Stimulated activated CD8-positive, alpha-beta memory T cell treated with anti-CD3 and anti-CD28 coated beads, Interleukin-15, amount 100 ng/mL, for 24 hours (primary cell): ENCODE data around the gene PADI2.

Experiments used
- DNase-seq: peaks from one replicate; pipeline ENCODE4 v3.0.0-alpha.2; 2020; ENCODE audit warnings: low read depth

PADI2 gene

GRCh38 chr1:17139637-17140036 is 20.4 kb upstream of the PADI2 start:
- DNase-seq = no peak

GRCh38 chr1:17137441-17137840 is 18.2 kb upstream of the PADI2 start:
- DNase-seq = no peak

GRCh38 chr1:17136936-17137335 is 17.7 kb upstream of the PADI2 start:
- DNase-seq = no peak

GRCh38 chr1:17136145-17136544 is 16.9 kb upstream of the PADI2 start:
- no peak for DNase-seq

- no peak for DNase-seq
Measured at GRCh38 chr1:17135530-17135929, 16.3 kb upstream of the PADI2 start.

- no peak for DNase-seq
Measured at GRCh38 chr1:17134724-17135123, 15.5 kb upstream of the PADI2 start.

GRCh38 chr1:17134034-17134433 is 14.8 kb upstream of the PADI2 start:
- no peak for DNase-seq

- no peak for DNase-seq
Measured at GRCh38 chr1:17130138-17130635, 10.9 kb upstream of the PADI2 start.

GRCh38 chr1:17128361-17128760 is 9.1 kb upstream of the PADI2 start:
- no peak for DNase-seq

- peak; percentile 86 for DNase-seq
Measured at GRCh38 chr1:17125756-17126237, 6.5 kb upstream of the PADI2 start.

GRCh38 chr1:17123196-17124045 is 4.2 kb upstream of the PADI2 start:
- no peak for DNase-seq

GRCh38 chr1:17122521-17123164 is 3.4 kb upstream of the PADI2 start:
- DNase-seq = no peak

- DNase-seq = no peak
Measured at GRCh38 chr1:17121881-17122280, 2.6 kb upstream of the PADI2 start.

- no peak for DNase-seq
Measured at GRCh38 chr1:17120962-17121837, 1.9 kb upstream of the PADI2 start.

- DNase-seq = no peak
Measured at GRCh38 chr1:17120481-17120877, 1.2 kb upstream of the PADI2 start.

- DNase-seq = no peak
Measured at GRCh38 chr1:17119773-17120480, 676 bp upstream of the PADI2 start.

- no peak for DNase-seq
Measured at GRCh38 chr1:17118706-17119075, 560 bp downstream of the PADI2 start.

- no peak for DNase-seq
Measured at GRCh38 chr1:17118268-17118667, 983 bp downstream of the PADI2 start.

GRCh38 chr1:17117451-17118265 is 1.6 kb downstream of the PADI2 start:
- DNase-seq = no peak

- DNase-seq = no peak
Measured at GRCh38 chr1:17116643-17117042, 2.6 kb downstream of the PADI2 start.

- DNase-seq = no peak
Measured at GRCh38 chr1:17113963-17114362, 5.3 kb downstream of the PADI2 start.
